ENCODE measurements around the gene NTRK1.

The NTRK1 gene

GRCh38 chr1:156839426-156840109, 21.1 kb upstream of the NTRK1 start:
- DNase-seq, result no peak

GRCh38 chr1:156840186-156840897, 20.3 kb upstream of the NTRK1 start:
- no peak for DNase-seq

- DNase-seq, result no peak
Observed at GRCh38 chr1:156840898-156841279, 19.8 kb upstream of the NTRK1 start.

- DNase-seq, result no peak
Observed at GRCh38 chr1:156841295-156841855, 19.3 kb upstream of the NTRK1 start.

GRCh38 chr1:156842618-156843300, 17.9 kb upstream of the NTRK1 start:
- DNase-seq, result no peak

- no peak for DNase-seq
Observed at GRCh38 chr1:156844102-156844501, 16.6 kb upstream of the NTRK1 start.

- no peak for DNase-seq
Observed at GRCh38 chr1:156844638-156845037, 16.0 kb upstream of the NTRK1 start.

- DNase-seq, result peak; percentile 51
Observed at GRCh38 chr1:156845055-156845952, 15.4 kb upstream of the NTRK1 start.

GRCh38 chr1:156845953-156846545, 14.6 kb upstream of the NTRK1 start:
- no peak for DNase-seq

GRCh38 chr1:156846643-156847042, 14.0 kb upstream of the NTRK1 start:
- no peak for DNase-seq

- no peak for DNase-seq
Observed at GRCh38 chr1:156847591-156848460, 12.8 kb upstream of the NTRK1 start.

- peak; percentile 79 for DNase-seq
Observed at GRCh38 chr1:156848461-156849150, 12.1 kb upstream of the NTRK1 start.

- DNase-seq, result no peak
Observed at GRCh38 chr1:156849151-156849496, 11.5 kb upstream of the NTRK1 start.

GRCh38 chr1:156851779-156852417, 8.8 kb upstream of the NTRK1 start:
- DNase-seq, result no peak

- no peak for DNase-seq
Observed at GRCh38 chr1:156852418-156852874, 8.2 kb upstream of the NTRK1 start.

- DNase-seq, result no peak
Observed at GRCh38 chr1:156853761-156854160, 6.9 kb upstream of the NTRK1 start.

GRCh38 chr1:156854634-156855033, 6.0 kb upstream of the NTRK1 start:
- no peak for DNase-seq

GRCh38 chr1:156856282-156856785, 4.3 kb upstream of the NTRK1 start:
- DNase-seq, result no peak

- no peak for DNase-seq
Observed at GRCh38 chr1:156857532-156857931, 3.1 kb upstream of the NTRK1 start.

GRCh38 chr1:156858555-156858956, 2.1 kb upstream of the NTRK1 start:
- DNase-seq, result no peak
